H54 (cell line): ENCODE results near the gene ZNF277.

Experiments
- DNase-seq: peaks from one replicate; pipeline ENCODE4 v3.0.0; 2011; ENCODE audit warnings: low spot score, mixed read lengths; ENCODE audit not compliant: insufficient read length
- FAIRE-seq: peaks from 3 replicates; lab custom pipeline; 2011; peaks lifted over from hg19 to GRCh38; lab: Jason Lieb, UNC
- POLR2A ChIP-seq: IDR thresholded peaks from 2 replicates; pipeline ENCODE4 v1.6.1; 2011; ENCODE audit warnings: low read depth, mild to moderate bottlenecking, low read length

Gene ZNF277

DNA sequence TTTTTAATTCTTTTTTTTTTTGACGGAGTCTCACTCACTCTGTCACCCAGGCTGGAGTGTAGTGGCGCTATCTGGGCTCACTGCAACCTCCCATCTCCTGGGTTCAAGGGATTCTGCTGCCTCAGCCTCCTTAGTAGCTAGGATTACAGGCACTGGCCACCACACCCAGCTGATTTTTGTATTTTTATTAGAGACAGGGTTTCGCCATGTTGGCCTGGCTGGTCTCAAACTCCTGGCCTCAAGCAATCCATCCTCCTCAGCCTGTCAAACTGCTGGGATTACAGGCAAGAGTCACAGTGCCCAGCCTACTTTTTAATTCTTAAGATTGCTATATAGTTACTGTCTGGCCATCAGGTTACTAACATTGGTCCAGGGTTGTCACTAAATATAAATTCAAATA is 59.6 kb downstream of the ZNF277 start:
- FAIRE-seq (no peak), DNase-seq (no peak)
- no peak for TF ChIP-seq POLR2A

DNA sequence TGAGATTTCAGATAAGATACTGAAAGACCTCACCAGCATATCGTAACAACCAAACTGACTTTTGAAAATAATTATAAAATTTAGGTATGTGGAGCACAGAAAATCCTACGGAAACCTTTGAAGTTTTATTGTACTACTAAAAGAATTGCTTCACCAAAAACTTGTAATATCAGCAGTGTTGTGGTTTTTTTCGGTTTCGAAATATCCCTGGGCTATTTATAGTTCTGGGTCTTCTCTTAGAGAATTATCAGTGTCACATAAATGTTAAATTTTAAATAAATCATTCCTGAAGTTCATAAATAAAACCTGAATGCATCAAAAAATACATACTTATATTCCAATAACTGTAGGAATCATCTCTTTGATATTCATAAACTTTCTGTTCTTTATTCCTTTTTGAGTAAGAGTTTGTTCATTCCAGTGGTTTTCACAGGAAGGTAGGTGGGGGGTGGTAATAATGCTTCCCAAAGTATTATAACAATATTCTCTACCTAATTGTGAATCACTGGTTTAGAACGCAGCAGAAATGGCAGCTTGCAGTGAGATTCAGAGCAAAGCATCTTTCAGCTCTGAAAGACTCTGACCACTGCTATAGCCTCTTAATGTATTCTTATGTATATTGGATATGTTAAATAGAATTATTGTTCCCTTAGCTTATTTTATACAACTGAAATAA is 60.2 kb downstream of the ZNF277 start:
- peak; percentile 43 for FAIRE-seq
- no peak for DNase-seq
- TF ChIP-seq POLR2A: no peak

DNA sequence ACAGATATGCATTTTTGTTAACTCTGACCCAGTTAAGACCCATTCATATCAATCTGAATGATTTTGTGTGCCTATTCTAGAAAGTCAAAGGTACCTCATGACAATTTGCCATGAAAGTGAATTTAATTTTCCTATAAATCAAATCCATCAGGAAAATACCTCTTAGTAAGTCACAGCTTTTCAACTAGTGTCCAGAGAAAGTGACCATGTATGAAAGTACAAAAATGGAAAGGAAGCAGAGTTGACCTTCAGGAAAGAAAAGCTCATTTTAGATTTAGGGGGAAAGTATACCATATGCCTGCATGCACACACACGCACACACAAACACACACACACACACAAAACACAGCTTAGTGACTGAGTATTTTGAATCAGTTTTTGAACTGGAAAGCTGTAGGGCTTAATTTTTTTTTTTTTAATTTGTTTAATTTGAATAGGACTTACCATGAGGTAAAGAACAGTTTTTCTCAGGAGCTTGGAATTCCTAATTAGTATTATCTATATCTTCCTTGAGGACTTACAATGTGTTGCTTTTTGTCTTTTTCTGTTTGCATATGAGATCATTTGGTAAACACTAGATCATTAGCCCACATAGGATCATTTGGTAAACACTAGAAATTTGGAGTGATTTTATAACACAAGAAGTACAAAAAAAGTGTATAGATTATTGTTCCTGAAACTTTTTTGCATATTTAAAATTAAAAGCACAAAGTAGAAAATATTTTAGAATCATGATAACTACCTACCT is 61.6 kb downstream of the ZNF277 start:
- FAIRE-seq (no peak), DNase-seq (no peak)
- no peak for TF ChIP-seq POLR2A

DNA sequence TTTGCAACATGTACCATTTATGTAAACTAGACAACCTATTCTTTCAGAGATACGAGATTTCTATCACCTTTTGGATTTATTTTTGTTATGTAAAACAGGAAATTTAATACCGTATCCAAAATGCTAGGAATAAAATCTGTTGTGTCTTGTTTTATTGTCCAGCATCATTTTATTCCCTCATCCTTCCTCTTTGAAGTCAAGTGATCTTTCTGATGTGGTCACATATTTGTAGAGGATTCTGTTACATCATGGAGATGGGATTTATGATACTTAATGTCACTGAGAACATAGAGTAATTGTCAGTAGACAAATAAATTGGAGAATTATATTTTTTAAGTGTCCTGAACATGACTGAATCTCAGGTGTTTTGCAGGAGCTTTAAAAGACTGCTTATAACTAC is 64.7 kb downstream of the ZNF277 start:
- DNase-seq: no peak
- TF ChIP-seq POLR2A: no peak
- peak; percentile 41 for FAIRE-seq

DNA sequence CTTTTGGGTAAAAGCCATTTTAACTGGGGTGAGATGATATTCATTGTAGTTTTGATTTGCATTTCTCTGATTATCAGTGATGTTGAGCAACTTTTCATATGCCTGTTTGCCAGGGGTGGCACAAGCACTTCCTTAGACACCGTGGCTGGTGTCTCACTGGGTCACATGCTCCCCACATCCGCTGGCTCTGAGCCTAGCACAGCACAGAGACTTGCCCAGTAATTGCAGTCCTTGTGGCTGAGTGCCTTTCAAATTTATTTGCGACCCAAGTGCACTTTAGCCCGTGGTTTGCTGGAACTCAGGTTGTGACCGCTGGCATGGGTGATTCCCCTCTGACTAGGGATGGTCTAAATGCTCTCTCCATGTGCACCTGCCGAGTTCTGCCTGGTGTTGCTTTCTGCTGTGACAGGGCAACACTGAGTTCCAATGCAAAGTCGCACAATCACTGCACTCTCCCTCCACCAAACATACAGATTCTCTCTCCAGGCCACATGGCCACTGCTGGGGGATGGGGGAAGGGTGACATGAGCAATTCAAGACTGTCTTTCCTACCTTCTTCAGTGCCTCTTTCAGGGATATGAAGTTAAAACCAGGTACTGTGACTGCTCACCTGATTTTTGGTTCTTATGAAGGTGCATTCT is 66.5 kb downstream of the ZNF277 start:
- peak; percentile 89 for FAIRE-seq
- TF ChIP-seq POLR2A: no peak
- peak; percentile 14 for DNase-seq

DNA sequence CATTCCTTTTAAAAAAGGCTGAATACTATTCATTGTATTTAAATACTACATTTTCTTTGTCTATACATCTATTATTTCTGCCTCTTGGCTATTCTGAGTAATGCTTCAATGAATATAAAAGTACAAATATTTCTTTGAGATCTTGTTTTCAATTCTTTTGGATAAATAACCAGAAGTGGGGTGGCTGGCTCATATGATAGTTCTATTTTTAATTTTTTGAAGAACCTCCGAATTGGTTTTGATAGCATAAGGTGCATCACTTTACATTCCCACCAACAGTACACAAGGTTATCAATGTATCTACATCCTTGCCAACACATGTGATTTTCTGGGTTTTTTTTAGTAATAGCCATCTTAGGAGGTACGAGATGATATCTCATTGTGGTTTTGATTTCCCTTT is 72.5 kb downstream of the ZNF277 start:
- no peak for FAIRE-seq
- no peak for DNase-seq
- TF ChIP-seq POLR2A: no peak

DNA sequence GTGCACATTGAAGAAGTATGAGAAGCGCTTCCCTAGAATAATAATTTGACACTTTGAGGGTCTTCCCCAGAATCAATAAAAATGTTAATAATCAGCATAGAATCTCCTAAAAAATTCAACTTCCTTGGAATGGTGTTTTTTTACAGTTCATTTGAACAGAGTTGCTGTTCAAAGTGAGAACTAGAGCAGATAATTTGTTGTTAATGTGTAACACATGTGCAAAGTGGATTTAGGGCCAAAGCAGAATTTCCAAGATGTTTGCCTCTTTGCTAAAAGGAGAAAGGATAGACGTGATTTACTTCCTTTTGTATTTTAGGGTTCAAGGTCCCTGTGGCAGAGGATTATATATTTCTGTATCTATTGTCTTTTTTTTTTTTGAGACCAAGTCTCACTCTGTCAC is 73.8 kb downstream of the ZNF277 start:
- TF ChIP-seq POLR2A: no peak
- DNase-seq (no peak), FAIRE-seq (no peak)

DNA sequence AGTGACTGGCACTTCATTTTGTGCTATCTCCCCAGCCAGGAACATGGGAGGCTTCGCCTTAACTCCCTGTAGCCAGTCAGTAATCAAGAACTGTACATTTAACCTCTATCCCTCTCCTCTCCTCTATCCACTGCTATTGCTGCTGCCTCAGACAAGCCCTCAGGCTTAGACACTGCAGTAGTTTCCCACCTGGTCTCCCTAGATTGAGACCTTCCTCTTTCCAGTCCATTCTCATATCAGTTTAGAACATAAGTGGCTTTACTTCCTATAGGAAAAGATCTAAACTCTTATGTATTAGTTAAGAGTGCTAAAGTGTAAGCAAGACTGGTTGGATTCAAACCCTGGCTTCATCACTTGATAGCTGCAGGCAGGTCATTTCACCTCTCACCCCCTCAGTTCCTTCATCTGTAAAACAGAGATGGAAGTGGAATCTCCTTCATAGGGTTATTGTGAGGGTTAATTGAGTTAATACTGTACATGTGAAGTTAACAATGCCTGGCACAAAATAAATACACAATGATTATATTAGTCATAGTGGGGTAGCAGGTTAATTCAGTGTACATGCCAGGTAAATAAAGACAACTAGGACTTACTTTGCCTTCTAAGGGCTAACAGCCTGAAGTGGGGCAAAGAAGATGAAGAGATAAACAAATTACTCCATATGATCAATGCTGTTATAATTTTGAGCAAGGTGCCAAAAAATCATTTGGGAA is 76.1 kb downstream of the ZNF277 start:
- no peak for TF ChIP-seq POLR2A
- peak; percentile 52 for FAIRE-seq

DNA sequence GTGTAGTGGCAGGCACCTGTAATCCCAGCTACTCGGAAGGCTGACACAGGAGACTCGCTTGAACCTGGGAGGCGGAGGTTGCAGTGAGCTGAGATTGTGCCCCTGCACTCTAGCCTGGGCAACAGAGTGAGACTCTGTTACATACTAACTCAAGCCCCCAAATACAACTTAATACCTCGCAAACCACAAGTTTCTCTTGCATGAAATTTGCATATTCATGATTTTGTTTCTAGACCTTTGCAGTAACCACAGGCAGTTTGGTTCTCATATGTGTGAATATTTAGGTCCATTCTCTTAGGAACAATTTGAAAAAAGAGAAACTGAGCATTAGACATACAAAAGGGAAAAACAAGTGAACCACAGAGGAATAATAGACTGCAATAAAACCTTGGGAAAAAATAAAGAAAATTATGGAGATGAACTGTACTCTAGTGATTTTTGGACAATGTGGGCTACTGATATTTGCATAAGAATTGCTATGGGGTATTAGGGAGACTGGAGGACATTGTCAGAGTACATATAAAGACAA is 77.0 kb downstream of the ZNF277 start:
- DNase-seq: no peak
- FAIRE-seq: no peak
- TF ChIP-seq POLR2A: no peak

More for the DNA sequence above, 76.1 kb downstream of the ZNF277 start:
- no peak for DNase-seq

DNA sequence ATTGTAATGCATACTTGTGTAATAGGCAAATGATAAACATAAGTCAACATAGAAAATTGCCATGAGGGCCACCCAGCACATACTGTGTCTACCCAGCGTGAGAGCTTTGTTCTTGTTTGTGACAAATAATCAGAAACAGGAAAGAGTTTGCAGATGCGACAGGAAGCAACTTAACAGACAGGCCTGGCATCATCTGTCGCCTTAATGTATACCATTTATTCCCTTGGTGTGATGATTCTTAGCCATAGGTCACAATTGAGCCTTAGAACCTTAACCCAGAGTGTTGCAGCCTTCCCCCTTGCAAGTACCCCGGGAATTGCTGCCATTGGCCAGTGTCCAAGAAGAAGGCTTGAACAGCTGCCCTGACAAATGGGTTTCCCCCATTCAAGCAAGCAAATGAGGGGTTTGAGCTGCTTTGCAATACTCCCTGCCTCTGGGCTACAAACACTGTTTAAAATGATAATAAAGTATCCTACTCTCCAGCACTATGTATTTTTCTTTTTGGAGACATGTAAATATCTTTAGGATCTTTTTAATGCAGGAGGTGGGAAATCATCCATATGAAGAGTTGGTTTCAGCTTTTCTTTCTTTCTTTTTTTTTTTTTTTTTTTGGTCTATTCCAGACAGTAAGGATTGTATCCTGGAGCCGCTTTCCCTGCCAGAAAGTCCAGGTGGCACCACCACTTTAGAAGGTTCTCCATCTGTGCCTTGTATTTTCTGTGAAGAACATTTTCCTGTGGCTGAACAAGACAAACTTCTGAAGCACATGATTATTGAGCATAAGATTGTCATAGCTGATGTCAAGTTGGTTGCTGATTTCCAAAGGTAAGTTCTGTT is 80.0 kb downstream of the ZNF277 start:
- peak; percentile 48 for FAIRE-seq
- DNase-seq: no peak
- TF ChIP-seq POLR2A: no peak

DNA sequence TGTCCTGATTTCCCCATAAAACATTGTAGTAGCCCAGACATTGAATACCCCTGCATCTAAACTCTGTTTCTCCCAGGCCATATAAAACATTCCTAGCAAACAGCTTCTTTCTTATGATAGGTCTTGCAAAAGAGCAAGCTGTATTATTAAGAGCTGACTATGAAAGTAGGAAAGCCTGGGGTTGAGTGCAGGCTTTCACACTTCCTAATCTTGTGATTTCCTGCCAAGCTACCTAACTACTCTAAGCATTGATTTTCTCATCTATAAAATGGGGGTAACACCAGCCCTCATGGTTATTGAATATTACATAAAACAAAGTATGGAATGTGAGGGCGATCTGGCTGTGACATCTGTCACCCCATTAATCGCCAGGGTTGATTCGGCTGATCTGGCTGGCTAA is 81.8 kb downstream of the ZNF277 start:
- TF ChIP-seq POLR2A: no peak
- DNase-seq (no peak), FAIRE-seq (no peak)

DNA sequence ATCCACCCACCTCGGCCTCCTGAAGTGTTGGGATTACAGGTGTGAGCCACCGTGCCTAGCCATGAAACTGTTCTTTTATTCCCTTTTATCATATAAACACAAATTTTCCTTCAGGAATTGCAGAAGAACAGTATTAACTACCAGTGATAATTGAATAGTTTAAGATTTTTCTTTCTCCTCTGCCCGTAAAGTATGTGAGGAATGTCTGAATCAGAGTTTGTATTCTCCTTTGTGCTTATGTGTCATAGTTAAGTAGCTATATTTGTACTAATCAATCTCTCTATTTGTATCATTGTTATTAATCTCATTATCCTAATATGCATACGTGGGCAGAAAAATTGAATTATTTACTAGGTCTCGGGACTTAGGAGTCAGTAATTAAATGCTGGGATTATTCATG is 83.6 kb downstream of the ZNF277 start:
- no peak for TF ChIP-seq POLR2A
- no peak for FAIRE-seq
- DNase-seq: peak; percentile 14

DNA sequence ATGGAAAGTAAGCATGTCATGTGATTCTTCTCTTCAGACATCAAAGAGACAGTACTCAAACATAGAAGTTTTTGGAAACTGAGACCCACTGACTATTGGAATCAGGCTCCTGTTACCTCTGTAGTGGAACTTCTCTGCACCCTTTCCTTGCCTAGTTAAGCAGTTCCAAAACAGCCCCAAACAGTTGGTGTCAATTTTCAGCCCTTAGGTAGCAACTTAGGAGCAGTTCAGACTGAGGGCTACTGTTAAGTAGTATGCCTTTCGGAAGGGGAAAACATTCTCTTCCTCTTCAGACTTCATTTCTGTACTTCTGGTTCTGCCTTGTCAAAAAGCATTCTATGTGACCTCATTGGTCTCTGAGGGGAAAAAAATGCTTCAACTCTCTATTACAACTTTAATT is 85.7 kb downstream of the ZNF277 start:
- no peak for TF ChIP-seq POLR2A
- DNase-seq (no peak), FAIRE-seq (peak; percentile 20)
